ENCODE measurements around the gene SERPINI1.

The SERPINI1 gene, protein sequence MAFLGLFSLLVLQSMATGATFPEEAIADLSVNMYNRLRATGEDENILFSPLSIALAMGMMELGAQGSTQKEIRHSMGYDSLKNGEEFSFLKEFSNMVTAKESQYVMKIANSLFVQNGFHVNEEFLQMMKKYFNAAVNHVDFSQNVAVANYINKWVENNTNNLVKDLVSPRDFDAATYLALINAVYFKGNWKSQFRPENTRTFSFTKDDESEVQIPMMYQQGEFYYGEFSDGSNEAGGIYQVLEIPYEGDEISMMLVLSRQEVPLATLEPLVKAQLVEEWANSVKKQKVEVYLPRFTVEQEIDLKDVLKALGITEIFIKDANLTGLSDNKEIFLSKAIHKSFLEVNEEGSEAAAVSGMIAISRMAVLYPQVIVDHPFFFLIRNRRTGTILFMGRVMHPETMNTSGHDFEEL

DNA sequence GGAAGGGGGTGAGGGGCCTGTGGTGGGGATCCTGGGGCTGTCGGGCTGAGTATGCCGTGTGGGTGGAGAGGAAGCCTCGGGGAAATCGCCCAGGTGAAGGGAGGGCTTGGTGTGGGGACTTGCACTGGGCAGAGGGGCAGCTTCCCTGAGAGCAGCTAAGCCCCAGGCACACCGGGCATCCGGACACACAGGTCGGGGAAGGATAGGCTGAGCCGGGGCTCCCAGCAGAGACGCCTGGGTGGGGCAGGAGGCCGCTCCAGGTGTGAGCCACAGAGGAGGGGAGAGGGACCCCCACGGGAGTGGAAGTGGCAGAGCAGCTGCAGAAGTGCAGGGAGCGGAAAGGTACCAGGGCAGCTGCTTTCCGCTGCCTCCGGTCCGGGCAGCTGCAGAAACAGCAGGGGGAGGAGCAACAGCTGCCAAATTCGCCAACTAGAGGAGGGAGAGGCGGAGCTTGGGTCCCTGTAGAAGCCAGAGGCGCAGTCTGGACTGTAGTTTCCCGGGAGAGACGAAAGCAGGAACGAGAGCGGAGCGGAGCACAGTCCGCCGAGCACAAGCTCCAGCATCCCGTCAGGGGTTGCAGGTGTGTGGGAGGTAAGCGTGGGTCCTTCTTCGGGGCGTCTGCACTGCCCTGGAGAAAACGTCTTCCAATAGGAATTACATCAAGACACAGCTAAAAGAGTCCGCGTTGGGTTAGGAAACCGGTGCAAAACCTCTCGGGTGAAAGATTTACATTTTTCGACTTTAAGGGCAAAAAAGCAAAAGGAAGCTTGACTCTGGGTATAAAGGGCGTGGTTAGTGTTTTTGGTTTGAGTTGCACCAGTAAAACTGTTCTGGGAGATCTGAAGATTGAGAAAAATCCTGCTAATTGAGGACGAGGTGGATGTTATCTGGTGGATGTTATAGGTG is at the start of gene SERPINI1:
TSS of gene SERPINI1 (plus strand) at position 489 of the 906 bp plus-strand sequence. CDS start 53,408 bp downstream, outside the sequence.
- TF ChIP-seq CTCF (IDR thresholded peaks at IDR 0.05; ENCODE audit: control insufficient read depth, insufficient read depth, low read depth, low read length, missing control alignments): peak; percentile 7
- peak within 1 kb of the TSS; percentile 91 for H3K4me3 ChIP-seq (ENCODE audit: control insufficient read depth, low read depth, low read length)
- peak; percentile 66 for DNase-seq (ENCODE audit: low read depth)

- TF ChIP-seq CTCF (IDR thresholded peaks at IDR 0.05; ENCODE audit: control insufficient read depth, insufficient read depth, low read depth, low read length, missing control alignments): no peak
- no peak overlapping the region for H3K4me3 ChIP-seq (ENCODE audit: control insufficient read depth, low read depth, low read length)
- no peak for DNase-seq (ENCODE audit: low read depth)
Measured at GRCh38 chr3:167691366-167691765, 44.2 kb upstream of the SERPINI1 start.

DNA sequence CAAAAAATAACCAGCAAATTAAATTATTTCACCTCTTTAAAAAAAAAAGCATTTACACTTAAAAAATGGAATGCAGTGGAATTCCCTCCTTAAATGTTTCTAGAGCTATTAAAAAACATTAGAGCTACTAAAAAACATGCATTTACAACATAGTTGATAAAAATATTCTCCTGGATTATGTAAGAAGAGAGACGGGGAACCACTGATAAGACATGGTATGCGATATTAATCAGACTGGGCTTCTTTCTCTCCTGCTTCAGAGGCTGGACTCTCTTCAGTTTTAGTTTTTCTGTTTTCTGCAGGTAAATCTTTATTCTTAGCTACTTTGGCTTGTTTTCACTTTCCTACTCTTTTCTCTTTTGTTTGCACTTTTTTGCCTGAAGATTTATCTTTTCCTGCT is 41.4 kb upstream of the SERPINI1 start:
- DNase-seq (ENCODE audit: low read depth): no peak
- no peak for TF ChIP-seq CTCF (IDR thresholded peaks at IDR 0.05; ENCODE audit: control insufficient read depth, insufficient read depth, low read depth, low read length, missing control alignments)
- no peak overlapping the region for H3K4me3 ChIP-seq (ENCODE audit: control insufficient read depth, low read depth, low read length)

GRCh38 chr3:167700046-167700445 is 35.5 kb upstream of the SERPINI1 start:
- TF ChIP-seq CTCF (IDR thresholded peaks at IDR 0.05; ENCODE audit: control insufficient read depth, insufficient read depth, low read depth, low read length, missing control alignments): no peak
- H3K4me3 ChIP-seq (ENCODE audit: control insufficient read depth, low read depth, low read length): no peak overlapping the region
- DNase-seq (ENCODE audit: low read depth): no peak

DNA sequence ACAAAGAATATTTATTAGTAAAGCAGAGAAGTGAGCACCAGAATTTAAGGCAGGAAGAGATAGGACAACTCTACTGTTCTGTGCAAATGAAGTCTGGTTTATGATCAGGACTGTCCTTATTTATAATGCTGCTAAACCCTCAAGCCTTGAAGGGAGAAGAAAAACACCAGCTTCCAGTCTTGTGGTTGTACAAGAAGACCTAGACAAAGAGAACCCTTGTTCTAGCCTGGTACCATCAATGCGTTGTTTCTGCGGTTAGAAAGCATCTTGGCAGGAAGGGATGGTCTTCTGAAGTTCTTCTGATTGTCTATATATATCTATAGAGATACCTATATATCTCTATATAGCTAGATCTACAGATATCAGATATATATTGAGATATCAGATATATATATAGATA is 34.6 kb upstream of the SERPINI1 start:
- no peak overlapping the region for H3K4me3 ChIP-seq (ENCODE audit: control insufficient read depth, low read depth, low read length)
- TF ChIP-seq CTCF (IDR thresholded peaks at IDR 0.05; ENCODE audit: control insufficient read depth, insufficient read depth, low read depth, low read length, missing control alignments): no peak
- no peak for DNase-seq (ENCODE audit: low read depth)

DNA sequence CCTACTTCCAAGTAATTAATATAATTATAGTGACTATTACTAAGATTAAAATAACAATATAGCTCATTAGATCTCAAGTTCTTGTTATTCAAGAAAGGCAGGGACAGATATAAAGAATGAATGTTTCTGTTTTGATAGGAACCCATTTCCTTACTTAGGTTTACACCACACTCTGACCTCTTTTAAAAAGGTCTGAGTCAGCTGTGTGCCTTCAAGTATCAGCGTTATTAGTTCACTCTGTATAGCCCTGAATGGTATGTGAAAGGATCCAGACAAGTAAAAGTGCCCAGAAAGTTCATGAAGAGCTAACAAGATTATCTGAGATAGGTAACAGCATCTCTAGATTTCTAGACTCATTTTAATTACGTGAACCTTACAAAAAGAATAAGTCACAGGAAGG is 29.7 kb upstream of the SERPINI1 start:
- no peak for DNase-seq (ENCODE audit: low read depth)
- no peak overlapping the region for H3K4me3 ChIP-seq (ENCODE audit: control insufficient read depth, low read depth, low read length)
- TF ChIP-seq CTCF (IDR thresholded peaks at IDR 0.05; ENCODE audit: control insufficient read depth, insufficient read depth, low read depth, low read length, missing control alignments): no peak

Data from AG09309 (cell line).